GM19455 (cell line): ENCODE measurements around the gene GABRB2.

ENCODE experiments used
- ATAC-seq: cut with Tn5 transposase; IDR thresholded peaks from one replicate; pipeline ENCODE4 v1.9.1; 2021; ENCODE audit not compliant: unreplicated experiment

GABRB2 gene

GRCh38 chr5:161481922-161482321 is 64.6 kb downstream of the GABRB2 start:
- ATAC-seq, result no peak

- no peak for ATAC-seq
These were observed 75.1 kb downstream of the GABRB2 start for GRCh38 chr5:161471211-161471950.

GRCh38 chr5:161467703-161468102 is 78.8 kb downstream of the GABRB2 start:
- no peak for ATAC-seq

- no peak for ATAC-seq
These were observed 85.8 kb downstream of the GABRB2 start for GRCh38 chr5:161460741-161461140.

- no peak for ATAC-seq
These were observed 99.9 kb downstream of the GABRB2 start for GRCh38 chr5:161446655-161447054.

GRCh38 chr5:161442471-161442870 is 104.1 kb downstream of the GABRB2 start:
- ATAC-seq, result no peak

- ATAC-seq, result no peak
These were observed 113.7 kb downstream of the GABRB2 start for GRCh38 chr5:161432798-161433197.

- no peak for ATAC-seq
These were observed 114.6 kb downstream of the GABRB2 start for GRCh38 chr5:161431963-161432362.

GRCh38 chr5:161421067-161421466 is 125.5 kb downstream of the GABRB2 start:
- ATAC-seq, result no peak

GRCh38 chr5:161420521-161420920 is 126.0 kb downstream of the GABRB2 start:
- ATAC-seq, result no peak

- ATAC-seq, result no peak
These were observed 131.6 kb downstream of the GABRB2 start for GRCh38 chr5:161414896-161415295.

- no peak for ATAC-seq
These were observed 132.5 kb downstream of the GABRB2 start for GRCh38 chr5:161414037-161414436.

GRCh38 chr5:161412792-161413191 is 133.7 kb downstream of the GABRB2 start:
- ATAC-seq, result no peak

GRCh38 chr5:161411156-161411555 is 135.4 kb downstream of the GABRB2 start:
- no peak for ATAC-seq

GRCh38 chr5:161410640-161411039 is 135.9 kb downstream of the GABRB2 start:
- no peak for ATAC-seq

GRCh38 chr5:161409471-161409870 is 137.1 kb downstream of the GABRB2 start:
- no peak for ATAC-seq

GRCh38 chr5:161406880-161407279 is 139.6 kb downstream of the GABRB2 start:
- no peak for ATAC-seq

- no peak for ATAC-seq
These were observed 142.5 kb downstream of the GABRB2 start for GRCh38 chr5:161403996-161404395.

- no peak for ATAC-seq
These were observed 143.4 kb downstream of the GABRB2 start for GRCh38 chr5:161403121-161403520.

- ATAC-seq, result no peak
These were observed 145.9 kb downstream of the GABRB2 start for GRCh38 chr5:161400583-161400982.

GRCh38 chr5:161399996-161400562 is 146.4 kb downstream of the GABRB2 start:
- no peak for ATAC-seq

- ATAC-seq, result no peak
These were observed 149.1 kb downstream of the GABRB2 start for GRCh38 chr5:161397448-161397847.

GRCh38 chr5:161396171-161396570 is 150.4 kb downstream of the GABRB2 start:
- ATAC-seq, result no peak
